ENCODE data around the gene SPDYE4.

SPDYE4 gene

GRCh38 chr17:8728251-8728938, 30.0 kb downstream of the SPDYE4 start:
- Histone ChIP-seq H3K9me2 (replicated peaks; ENCODE audit: low read depth, low read length) (no peaks in the 10 kb centered on the region), H3K36me3 (ENCODE audit: insufficient read depth, low read length) (no peaks in the 10 kb centered on the region), H3K79me2 (ENCODE audit: insufficient read depth, low read length) (no peaks in the 10 kb centered on the region), H4K20me1 (ENCODE audit: insufficient read depth, low read length, poor library complexity, severe bottlenecking) (no peaks in the 10 kb centered on the region), H3K9ac (ENCODE audit: low read depth, low read length, poor library complexity, severe bottlenecking) (no peak overlapping the region), H2AFZ (ENCODE audit: low read length) (no peak overlapping the region), H3K4me2 (ENCODE audit: low read depth, low read length, poor library complexity, severe bottlenecking) (no peak overlapping the region), H3K4me3 (ENCODE audit: low read length, poor library complexity, severe bottlenecking) (no peak overlapping the region), H3F3A (ENCODE audit: low read depth) (no peaks in the 10 kb centered on the region), H3K27me3 (ENCODE audit: insufficient read depth, low read length, poor library complexity, severe bottlenecking) (no peaks in the 10 kb centered on the region), H3K9me3 (ENCODE audit: insufficient read depth, low read depth, low read length) (no peaks in the 10 kb centered on the region), H3K4me1 (ENCODE audit: insufficient read depth, low read length, poor library complexity, severe bottlenecking) (peaks cover 4% of the 10 kb centered on the region)
- TF ChIP-seq EZH2phosphoT487 (IDR thresholded peaks at IDR 0.05; ENCODE audit: borderline replicate concordance) = no peak
- TF ChIP-seq CTCF (conservative IDR thresholded peaks at IDR 0.05; ENCODE audit: low read length) = no peak

- no peak overlapping the region for H2AFZ ChIP-seq (ENCODE audit: low read length)
These were observed 31.3 kb downstream of the SPDYE4 start for GRCh38 chr17:8726941-8727555.

More at GRCh38 chr17:8726941-8727555, 31.3 kb downstream of the SPDYE4 start:
- Histone ChIP-seq H4K20me1 (ENCODE audit: insufficient read depth, low read length, poor library complexity, severe bottlenecking) (no peaks in the 10 kb centered on the region), H3K79me2 (ENCODE audit: insufficient read depth, low read length) (no peaks in the 10 kb centered on the region), H3K36me3 (ENCODE audit: insufficient read depth, low read length) (no peaks in the 10 kb centered on the region), H3K9me3 (ENCODE audit: insufficient read depth, low read depth, low read length) (no peaks in the 10 kb centered on the region), H3K9ac (ENCODE audit: low read depth, low read length, poor library complexity, severe bottlenecking) (no peak overlapping the region), H3K9me2 (replicated peaks; ENCODE audit: low read depth, low read length) (no peaks in the 10 kb centered on the region), H3K4me3 (ENCODE audit: low read length, poor library complexity, severe bottlenecking) (no peak overlapping the region), H3K4me2 (ENCODE audit: low read depth, low read length, poor library complexity, severe bottlenecking) (no peak overlapping the region), H3K27me3 (ENCODE audit: insufficient read depth, low read length, poor library complexity, severe bottlenecking) (no peaks in the 10 kb centered on the region), H3K4me1 (ENCODE audit: insufficient read depth, low read length, poor library complexity, severe bottlenecking) (peaks cover 4% of the 10 kb centered on the region), H3F3A (ENCODE audit: low read depth) (no peaks in the 10 kb centered on the region)
- TF ChIP-seq CTCF (conservative IDR thresholded peaks at IDR 0.05; ENCODE audit: low read length) = no peak
- TF ChIP-seq EZH2phosphoT487 (IDR thresholded peaks at IDR 0.05; ENCODE audit: borderline replicate concordance) = no peak
